Adipocyte (in vitro differentiated cells): ENCODE results near the gene NME1.
"Not testable (repeated sequence)": the region's sequence is repeated elsewhere in the genome, so short reads cannot be mapped to it uniquely, and the experiment has no call there.

Experiments used
- DNase-seq: peaks from one replicate; pipeline ENCODE4 v3.0.0-alpha.2; 2015; ENCODE audit warnings: low read depth
- H3K27me3 ChIP-seq: replicated peaks from 2 replicates; pipeline ENCODE4 v1.7.0; 2013; ENCODE audit warnings: mild to moderate bottlenecking, low read length, moderate library complexity; ENCODE audit not compliant: control insufficient read depth, insufficient read depth
- H3K36me3 ChIP-seq: 2 replicates; pipeline ENCODE4 v1.7.0; 2013; ENCODE audit warnings: low read length, mild to moderate bottlenecking, moderate library complexity; ENCODE audit not compliant: control insufficient read depth, insufficient read depth, severe bottlenecking
- H3K4me1 ChIP-seq: 2 replicates; pipeline ENCODE4 v1.7.0; 2013; ENCODE audit warnings: mild to moderate bottlenecking, low read length, moderate library complexity; ENCODE audit not compliant: control insufficient read depth, insufficient read depth
- H3K4me3 ChIP-seq: 2 replicates; pipeline ENCODE4 v1.7.0; 2013; ENCODE audit warnings: mild to moderate bottlenecking, low read length, moderate library complexity
- H3K9ac ChIP-seq: 2 replicates; pipeline ENCODE4 v1.7.0; 2013; ENCODE audit warnings: mild to moderate bottlenecking, low read length, moderate library complexity
- H3K9me3 ChIP-seq: 2 replicates; pipeline ENCODE4 v1.7.0; 2013; ENCODE audit warnings: mild to moderate bottlenecking, low read length, moderate library complexity; ENCODE audit not compliant: control insufficient read depth

The NME1 gene

GRCh38 chr17:51170736-51171135, 17.4 kb downstream of the NME1 start:
- H3K27me3 ChIP-seq: no peaks in the 10 kb centered on the region
- DNase-seq: no peak
- no peaks in the 10 kb centered on the region for H3K9me3 ChIP-seq
- H3K4me3 ChIP-seq: no peak overlapping the region
- H3K9ac ChIP-seq: no peak overlapping the region
- peaks cover 66% of the 10 kb centered on the region for H3K36me3 ChIP-seq
- peaks cover 13% of the 10 kb centered on the region for H3K4me1 ChIP-seq

GRCh38 chr17:51172030-51172429, 18.7 kb downstream of the NME1 start:
- H3K36me3 ChIP-seq: peaks cover 68% of the 10 kb centered on the region
- H3K9me3 ChIP-seq, DNase-seq, H3K27me3 ChIP-seq, H3K9ac ChIP-seq, H3K4me1 ChIP-seq, H3K4me3 ChIP-seq: not testable (repeated sequence)

DNA sequence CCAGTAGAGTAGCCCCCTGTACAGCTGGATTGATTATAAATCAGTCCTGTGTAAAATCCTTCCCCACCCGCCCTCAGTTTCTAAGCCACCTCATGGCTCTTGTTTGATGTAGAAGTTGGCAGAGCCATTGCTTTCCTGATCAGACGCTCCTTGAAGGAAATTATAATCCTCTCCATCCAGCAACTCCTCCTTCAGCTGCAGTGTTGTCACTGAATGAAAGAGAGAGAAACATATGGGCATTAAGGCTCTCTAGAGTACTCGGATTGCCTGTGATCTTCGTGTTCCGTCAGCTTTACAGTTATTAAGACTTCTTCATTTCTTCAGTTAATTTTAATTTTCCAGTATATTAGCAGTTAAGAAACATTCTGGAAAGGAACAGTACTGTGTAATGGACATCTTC, 27.1 kb downstream of the NME1 start:
- Histone ChIP-seq H3K27me3 (no peaks in the 10 kb centered on the region), H3K36me3 (peaks cover 45% of the 10 kb centered on the region), H3K9ac (no peak overlapping the region), H3K9me3 (no peaks in the 10 kb centered on the region), H3K4me3 (no peak overlapping the region), H3K4me1 (peaks cover 11% of the 10 kb centered on the region)
- DNase-seq: no peak

DNA sequence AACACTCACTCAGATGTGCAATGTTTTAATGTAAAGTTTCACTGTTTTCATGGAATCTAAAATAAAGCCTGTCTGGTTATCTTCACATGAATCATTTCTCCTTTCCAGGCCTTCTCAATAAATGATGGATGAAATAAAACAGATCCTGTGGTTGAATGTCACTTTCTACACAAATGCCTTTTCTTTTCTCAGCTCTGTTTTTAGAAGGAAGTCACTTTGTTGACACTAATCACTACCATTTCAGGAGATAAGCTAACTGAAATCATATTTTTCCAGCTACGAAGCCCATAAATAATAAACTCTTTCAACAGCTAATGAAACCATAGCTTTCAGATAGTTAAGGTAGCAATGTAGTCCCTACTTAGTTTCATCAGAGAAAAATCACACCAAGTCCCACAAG, 30.8 kb downstream of the NME1 start:
- Histone ChIP-seq H3K27me3 (no peaks in the 10 kb centered on the region), H3K9me3 (no peaks in the 10 kb centered on the region), H3K4me3 (no peak overlapping the region), H3K4me1 (peaks cover 9% of the 10 kb centered on the region), H3K9ac (no peak overlapping the region), H3K36me3 (peaks cover 54% of the 10 kb centered on the region)
- DNase-seq: no peak

DNA sequence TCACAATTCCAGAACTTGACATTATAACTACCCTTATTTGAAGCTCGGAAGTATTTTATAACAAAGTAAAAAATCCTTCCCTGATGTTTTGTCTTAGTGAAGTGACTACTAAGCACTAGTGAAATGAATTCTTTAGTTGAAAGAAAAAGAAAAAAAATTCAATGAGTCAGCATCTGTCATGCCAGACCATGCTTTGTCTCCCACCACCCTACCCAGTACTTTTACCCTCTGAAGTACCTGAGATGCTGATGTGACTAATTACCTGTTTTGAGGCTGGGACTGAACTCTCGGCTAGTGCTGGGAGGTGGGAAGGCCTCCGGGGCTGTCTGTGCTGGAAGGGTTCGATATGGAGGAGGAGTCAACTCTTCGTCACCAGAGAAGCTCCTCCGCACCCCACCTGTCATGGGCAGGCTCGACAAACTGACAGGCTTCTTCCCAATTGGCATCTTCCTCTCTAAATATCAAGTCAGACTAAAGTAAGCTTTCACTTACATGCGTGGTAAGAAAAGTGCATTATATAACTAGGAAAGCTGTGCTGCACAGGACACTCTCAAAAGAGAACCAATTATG, 32.5 kb downstream of the NME1 start:
- Histone ChIP-seq H3K27me3 (no peaks in the 10 kb centered on the region), H3K9ac (no peak overlapping the region), H3K4me1 (peaks cover 5% of the 10 kb centered on the region), H3K9me3 (no peaks in the 10 kb centered on the region), H3K36me3 (peaks cover 62% of the 10 kb centered on the region), H3K4me3 (no peak overlapping the region)
- no peak for DNase-seq

GRCh38 chr17:51188271-51188833, 35.0 kb downstream of the NME1 start:
- H3K4me3 ChIP-seq: no peak overlapping the region
- H3K9me3 ChIP-seq: no peaks in the 10 kb centered on the region
- H3K36me3 ChIP-seq: peaks cover 68% of the 10 kb centered on the region
- peaks cover 5% of the 10 kb centered on the region for H3K4me1 ChIP-seq
- DNase-seq: no peak
- no peaks in the 10 kb centered on the region for H3K27me3 ChIP-seq
- no peak overlapping the region for H3K9ac ChIP-seq

- Histone ChIP-seq H3K27me3 (no peaks in the 10 kb centered on the region), H3K4me1 (peaks cover 5% of the 10 kb centered on the region), H3K9me3 (no peaks in the 10 kb centered on the region), H3K4me3 (no peak overlapping the region), H3K9ac (no peak overlapping the region), H3K36me3 (peaks cover 68% of the 10 kb centered on the region)
- no peak for DNase-seq
Observed at GRCh38 chr17:51189162-51189561, 35.8 kb downstream of the NME1 start.

GRCh38 chr17:51189628-51190027, 36.3 kb downstream of the NME1 start:
- Histone ChIP-seq H3K36me3 (peaks cover 68% of the 10 kb centered on the region), H3K4me3 (no peak overlapping the region), H3K4me1 (peaks cover 5% of the 10 kb centered on the region), H3K9ac (no peak overlapping the region), H3K27me3 (no peaks in the 10 kb centered on the region), H3K9me3 (no peaks in the 10 kb centered on the region)
- DNase-seq: peak; percentile 32

- H3K4me1 ChIP-seq: peaks cover 5% of the 10 kb centered on the region
- no peak overlapping the region for H3K4me3 ChIP-seq
- no peak overlapping the region for H3K9ac ChIP-seq
- DNase-seq: no peak
- peaks cover 63% of the 10 kb centered on the region for H3K36me3 ChIP-seq
- no peaks in the 10 kb centered on the region for H3K9me3 ChIP-seq
- H3K27me3 ChIP-seq: no peaks in the 10 kb centered on the region
Observed at GRCh38 chr17:51191895-51192294, 38.5 kb downstream of the NME1 start.

GRCh38 chr17:51197754-51198153, 44.4 kb downstream of the NME1 start:
- H3K9ac ChIP-seq: no peak overlapping the region
- peaks cover 79% of the 10 kb centered on the region for H3K36me3 ChIP-seq
- H3K27me3 ChIP-seq: no peaks in the 10 kb centered on the region
- DNase-seq: no peak
- H3K4me3 ChIP-seq: no peak overlapping the region
- no peaks in the 10 kb centered on the region for H3K4me1 ChIP-seq
- no peaks in the 10 kb centered on the region for H3K9me3 ChIP-seq

GRCh38 chr17:51200295-51200694, 46.9 kb downstream of the NME1 start:
- Histone ChIP-seq H3K27me3 (no peaks in the 10 kb centered on the region), H3K4me1 (no peaks in the 10 kb centered on the region), H3K9me3 (no peaks in the 10 kb centered on the region), H3K4me3 (no peak overlapping the region), H3K36me3 (peaks cover 75% of the 10 kb centered on the region), H3K9ac (no peak overlapping the region)
- DNase-seq: no peak

DNA sequence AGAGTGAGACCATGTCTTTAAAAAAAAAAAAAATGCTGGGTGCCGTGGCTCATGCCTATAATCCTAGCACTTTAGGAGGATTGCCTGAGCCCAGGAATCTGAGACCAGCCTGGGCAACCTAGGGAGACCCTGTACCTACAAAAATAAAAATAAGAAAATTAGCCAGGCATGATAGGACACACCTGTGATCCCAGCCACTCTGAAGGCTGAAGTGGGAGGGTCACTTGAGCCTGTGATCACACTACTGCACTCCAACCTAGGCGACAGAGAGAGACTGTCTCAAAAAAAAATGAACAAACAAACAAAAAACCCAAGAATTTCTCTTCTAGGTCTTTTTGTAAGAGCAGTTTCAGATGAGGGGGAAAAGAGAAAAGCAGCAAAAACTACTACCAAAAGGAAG, 47.5 kb downstream of the NME1 start:
- Histone ChIP-seq H3K4me3 (no peak overlapping the region), H3K9ac (no peak overlapping the region), H3K36me3 (peaks cover 75% of the 10 kb centered on the region), H3K4me1 (no peaks in the 10 kb centered on the region), H3K27me3 (no peaks in the 10 kb centered on the region), H3K9me3 (no peaks in the 10 kb centered on the region)
- no peak for DNase-seq
